ENCODE measurements around the gene FKBP1B.

DNA sequence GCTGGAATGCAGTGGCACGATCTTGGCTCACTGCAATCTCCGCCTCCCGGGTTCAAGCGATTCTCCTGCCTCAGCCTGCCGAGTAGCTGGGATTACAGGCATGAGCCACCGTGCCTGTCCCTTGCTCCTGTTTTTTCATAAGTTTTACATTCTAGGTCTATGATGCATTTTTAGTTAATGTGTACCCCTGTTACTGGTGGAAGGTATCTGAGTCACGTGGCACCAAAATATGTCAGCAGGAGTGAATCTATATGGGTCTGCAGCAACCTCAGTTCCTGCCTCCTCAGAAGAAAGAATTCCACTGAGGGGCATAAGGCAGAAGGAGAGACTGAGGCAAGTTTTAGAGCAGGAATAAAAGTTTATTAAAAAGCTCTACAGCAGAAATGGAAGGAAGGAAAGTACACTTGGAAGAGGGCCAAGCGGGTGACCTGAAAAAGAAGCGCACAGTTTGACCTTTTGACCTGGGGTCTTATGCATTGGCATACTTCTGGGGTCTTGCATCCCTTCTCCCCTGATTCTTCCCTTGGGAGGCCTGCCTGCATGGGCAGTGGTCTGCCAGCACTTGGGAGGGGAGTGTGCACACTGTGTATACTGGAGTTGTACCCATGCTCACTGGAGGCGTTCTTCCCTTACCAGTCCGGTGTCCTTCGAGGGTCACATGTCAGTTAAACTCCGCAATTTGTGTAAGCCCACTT is 40.7 kb upstream of the FKBP1B start:
- TF ChIP-seq POLR2AphosphoS5 (IDR thresholded peaks at IDR 0.05; ENCODE audit: borderline replicate concordance, low read depth, low read length) = no peak
- TF ChIP-seq EZH2 (IDR thresholded peaks at IDR 0.05) = no peak
